GM18907 (cell line): ENCODE measurements around the gene CCDC33.
A peak's percentile ranks its signal among the peaks of the same experiment; 100 is the strongest.

Experiments
- ATAC-seq: cut with Tn5 transposase; IDR thresholded peaks from one replicate; pipeline ENCODE4 v1.9.1; 2021; ENCODE audit warnings: mild to moderate bottlenecking, moderate library complexity; ENCODE audit not compliant: unreplicated experiment

CCDC33 gene

GRCh38 chr15:74277242-74277810 is 41.2 kb downstream of the CCDC33 start:
- no peak for ATAC-seq

- ATAC-seq, result no peak
Measured at GRCh38 chr15:74278207-74278606, 42.1 kb downstream of the CCDC33 start.

GRCh38 chr15:74281147-74282133 is 45.3 kb downstream of the CCDC33 start:
- no peak for ATAC-seq

- ATAC-seq, result no peak
Measured at GRCh38 chr15:74283368-74283767, 47.2 kb downstream of the CCDC33 start.

DNA sequence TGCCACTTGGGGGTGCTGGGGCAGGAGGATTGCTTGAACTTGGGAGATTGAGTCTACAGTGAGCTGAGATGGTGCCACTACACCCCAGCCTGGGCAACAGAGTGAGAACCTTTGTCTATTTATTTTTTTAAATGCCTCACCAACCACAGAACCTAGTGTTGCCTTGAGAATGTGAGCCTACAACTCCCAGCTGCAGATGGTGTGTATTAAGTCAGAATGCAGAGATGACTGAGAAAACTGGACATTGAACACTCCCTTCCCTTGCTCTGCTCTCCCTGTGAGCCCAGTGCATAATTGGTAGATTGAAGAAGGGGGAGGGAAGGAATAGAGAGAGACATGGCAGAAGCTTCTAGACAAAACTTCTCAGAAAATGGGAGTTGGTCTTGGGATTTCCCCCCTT is 53.5 kb downstream of the CCDC33 start:
- ATAC-seq, result no peak

GRCh38 chr15:74290645-74291044 is 54.5 kb downstream of the CCDC33 start:
- ATAC-seq, result no peak

DNA sequence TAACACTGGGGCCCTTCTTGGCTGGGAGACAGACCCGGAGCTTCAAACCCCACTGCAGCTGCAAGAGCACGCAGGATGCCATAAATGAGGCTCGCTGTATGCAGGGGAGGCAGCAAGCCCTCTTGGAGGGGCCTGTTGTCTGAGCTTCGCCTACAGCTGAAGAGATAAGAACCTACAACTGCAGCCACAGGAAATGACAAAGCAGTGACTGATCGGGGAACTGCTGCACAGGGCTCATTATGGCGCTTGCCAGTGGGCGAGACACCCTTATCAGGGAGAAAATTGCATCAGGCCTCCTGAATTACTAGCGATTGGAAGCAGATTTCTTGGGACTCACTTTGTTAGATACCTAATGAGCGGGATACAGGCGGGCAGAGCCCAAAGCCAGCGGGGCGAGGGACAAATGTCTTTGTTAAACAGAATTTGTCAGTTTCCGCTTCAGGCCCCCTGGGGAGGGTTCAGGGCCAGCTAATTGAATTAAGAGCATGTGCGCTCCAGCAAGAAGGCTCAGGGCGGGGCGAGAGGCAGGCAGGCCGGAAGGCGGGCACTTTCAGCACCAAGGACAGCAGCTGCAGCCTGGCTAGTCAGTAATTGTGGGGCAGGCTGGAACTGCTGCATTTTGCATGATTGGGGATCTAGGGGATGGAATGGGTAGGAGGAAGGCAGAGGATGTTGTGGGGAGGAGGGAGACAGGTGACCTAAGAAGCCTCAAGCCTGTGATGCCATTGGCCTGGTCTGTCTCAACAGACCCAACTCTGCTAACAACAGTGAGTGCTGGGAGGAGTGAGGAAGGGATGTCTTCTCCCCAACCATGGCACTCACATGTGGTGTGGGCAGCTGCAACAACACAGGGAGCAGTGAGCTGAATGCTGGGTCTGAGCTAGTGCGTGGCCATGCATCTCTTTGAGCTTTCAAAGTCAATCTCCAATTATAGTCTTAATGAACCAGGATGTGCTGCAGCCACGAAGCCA is 55.3 kb downstream of the CCDC33 start:
- ATAC-seq, result peak; percentile 52

- ATAC-seq, result no peak
Measured at GRCh38 chr15:74293021-74293810, 57.1 kb downstream of the CCDC33 start.

DNA sequence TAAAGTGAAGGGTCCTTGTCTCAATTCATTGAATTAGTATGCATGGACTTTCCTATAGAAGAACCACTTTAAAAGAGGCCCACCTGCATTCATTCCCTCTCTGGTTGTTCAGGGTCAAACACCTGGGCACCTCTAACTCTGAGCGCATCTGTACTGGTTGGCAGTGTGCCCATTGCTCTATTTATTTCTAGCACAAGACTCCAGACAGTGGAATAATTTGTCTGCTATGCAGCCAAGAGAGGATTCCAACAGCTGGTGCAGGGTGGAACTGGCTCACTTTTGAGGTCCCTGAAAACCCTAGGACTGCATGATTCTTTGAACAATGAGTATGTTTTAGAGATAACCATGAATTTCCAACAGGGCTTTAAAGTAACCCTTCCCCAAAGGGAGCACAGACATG is 57.9 kb downstream of the CCDC33 start:
- no peak for ATAC-seq

- ATAC-seq, result no peak
Measured at GRCh38 chr15:74295800-74296199, 59.7 kb downstream of the CCDC33 start.

GRCh38 chr15:74297887-74298286 is 61.8 kb downstream of the CCDC33 start:
- no peak for ATAC-seq

DNA sequence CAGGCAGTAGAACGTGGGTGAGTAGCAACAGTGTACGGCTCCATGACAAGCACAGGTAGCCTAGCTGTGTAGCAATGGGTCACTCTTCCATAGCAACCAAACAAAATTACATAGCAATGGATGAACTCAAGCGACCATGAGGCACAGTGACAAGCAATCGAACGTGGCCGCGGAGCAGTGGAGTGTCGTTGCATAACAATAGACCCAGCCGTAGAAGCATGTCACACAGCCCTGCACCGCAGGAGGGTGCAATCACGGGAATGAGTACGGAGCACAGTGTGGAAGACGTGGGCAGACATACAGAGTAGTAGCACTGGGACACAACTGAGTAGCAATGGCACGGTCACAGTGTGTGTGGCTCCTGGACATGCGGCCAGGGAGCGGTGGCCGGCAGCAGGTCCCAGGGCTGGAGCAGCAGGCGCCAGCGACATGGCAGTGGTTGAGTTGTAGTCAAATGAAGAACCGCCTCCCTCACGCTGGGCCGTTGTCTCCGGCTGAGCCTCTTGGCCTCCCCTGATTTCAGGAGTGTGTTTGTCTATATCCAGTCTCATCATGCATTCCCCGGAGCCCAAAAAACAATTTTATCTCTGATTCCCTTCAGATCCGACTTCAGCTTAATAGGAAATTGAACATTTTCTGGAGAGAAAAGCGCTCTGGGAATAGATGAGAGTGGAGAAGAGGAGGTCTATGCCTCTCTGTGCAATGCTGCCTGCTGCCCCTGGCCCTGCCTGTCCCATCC is 64.1 kb downstream of the CCDC33 start:
- ATAC-seq, result no peak

- no peak for ATAC-seq
Measured at GRCh38 chr15:74301583-74302361, 65.6 kb downstream of the CCDC33 start.

- ATAC-seq, result no peak
Measured at GRCh38 chr15:74302821-74303359, 66.8 kb downstream of the CCDC33 start.

DNA sequence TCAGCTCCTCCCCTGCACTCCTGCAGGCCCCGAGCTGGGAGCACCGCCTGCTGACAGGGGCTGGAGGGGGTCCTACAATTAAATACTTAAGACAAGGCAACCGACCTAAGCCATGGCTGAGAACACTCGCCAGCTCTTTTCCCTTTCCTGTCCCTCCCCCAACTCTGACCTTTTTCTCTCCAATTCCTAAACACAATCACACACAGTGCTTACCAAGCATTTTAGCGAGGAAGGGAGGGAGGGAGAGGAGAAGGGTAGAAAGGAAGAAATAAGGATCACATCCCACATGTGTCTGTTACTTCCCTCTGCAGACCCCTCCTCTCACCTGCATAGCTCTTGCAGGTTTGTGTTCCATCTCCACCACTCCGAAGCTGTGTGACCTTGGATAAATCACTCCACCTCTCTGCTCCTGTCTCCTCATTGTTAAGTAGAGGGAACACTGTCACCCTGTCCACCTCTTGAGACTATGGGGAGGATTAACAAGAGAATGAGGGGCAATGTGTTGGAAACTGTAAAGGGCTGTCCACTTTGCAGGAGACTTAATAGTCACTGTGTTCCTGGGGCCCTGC is 67.7 kb downstream of the CCDC33 start:
- ATAC-seq, result no peak

GRCh38 chr15:74304431-74304830 is 68.3 kb downstream of the CCDC33 start:
- ATAC-seq, result no peak

- no peak for ATAC-seq
Measured at GRCh38 chr15:74305687-74306086, 69.6 kb downstream of the CCDC33 start.

DNA sequence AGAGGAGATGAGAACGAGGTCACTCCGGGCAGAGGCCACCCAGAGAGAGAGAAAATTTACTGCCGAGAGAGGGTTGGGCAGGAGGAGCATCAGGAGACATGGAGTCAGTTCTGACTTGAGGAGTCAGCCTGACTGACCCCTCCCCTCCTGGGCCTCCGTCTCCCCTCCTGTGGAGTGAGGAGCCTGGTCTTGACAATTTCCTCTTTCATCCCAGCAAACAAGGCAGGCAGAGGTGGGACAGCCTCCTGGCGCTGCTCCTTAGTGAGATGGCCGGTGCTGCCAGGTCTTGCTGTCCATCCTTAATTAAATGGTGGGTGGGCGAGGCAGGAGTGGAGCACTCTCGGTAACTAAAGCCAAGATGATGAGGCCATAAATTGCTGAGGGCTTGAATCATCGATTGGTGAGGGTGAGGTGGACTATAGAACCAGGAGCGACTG is 70.7 kb downstream of the CCDC33 start:
- ATAC-seq, result no peak
